WTC11 (cell line): ENCODE measurements around the gene FUBP3. TPM values are rescaled to one million over a fixed set of nuclear protein-coding genes. Genes with fewer than 3 reads are reported as not detected.

Experiments used
- ATAC-seq: fragments of 200-7000 bp; cut with Tn5 transposase; 2 replicates; pipeline ENCODE4 v1.10.0; 2021; ENCODE audit warnings: mild to moderate bottlenecking, moderate library complexity
- CTCF ChIA-PET: fragments of 300-600 bp; sonication (Branson Sonifier 250); formaldehyde crosslinking; loops from one replicate; lab custom pipeline; 2021; ENCODE audit warnings: antibody characterized with exemption; lab: Charles Lee
- POLR2A ChIA-PET: fragments of 350-600 bp; sonication (Branson Sonifier 250); formaldehyde crosslinking; loops from one replicate; lab custom pipeline; 2021; ENCODE audit warnings: antibody characterized with exemption; lab: Charles Lee
- DNase-seq: peaks from one replicate; pipeline ENCODE4 v3.0.0; 2021; ENCODE audit warnings: low spot score
- H3K27ac Mint-ChIP-seq: 2 replicates; pipeline ENCODE4 v1.8.0; 2021; ENCODE audit warnings: mixed read lengths
- H3K27me3 Mint-ChIP-seq: 2 replicates; pipeline ENCODE4 v1.8.0; 2021; ENCODE audit warnings: low read depth, mild to moderate bottlenecking, moderate library complexity, mixed read lengths
- H3K36me3 Mint-ChIP-seq: 2 replicates; pipeline ENCODE4 v1.8.0; 2021; ENCODE audit warnings: mixed read lengths
- H3K4me1 Mint-ChIP-seq: 2 replicates; pipeline ENCODE4 v1.8.0; 2022; ENCODE audit warnings: mixed read lengths
- H3K4me3 Mint-ChIP-seq: 2 replicates; pipeline ENCODE4 v1.8.0; 2021; ENCODE audit warnings: mild to moderate bottlenecking, moderate library complexity, mixed read lengths
- H3K9me3 Mint-ChIP-seq: 2 replicates; pipeline ENCODE4 v1.8.0; 2021; ENCODE audit warnings: mixed read lengths
- ATF1 ChIP-seq: sonication (generic); formaldehyde crosslinking; IDR thresholded peaks from 2 replicates; pipeline ENCODE4 v1.8.1; 2023; ENCODE audit warnings: mild to moderate bottlenecking, moderate library complexity, missing genetic modification reagents
- CREB1 ChIP-seq: sonication (generic); formaldehyde crosslinking; IDR thresholded peaks from 2 replicates; pipeline ENCODE4 v1.8.0; 2023; ENCODE audit warnings: mild to moderate bottlenecking, missing genetic modification reagents
- FOXJ3 ChIP-seq: sonication (generic); formaldehyde crosslinking; IDR thresholded peaks from 2 replicates; pipeline ENCODE4 v1.9.0; 2021; ENCODE audit warnings: missing genetic modification reagents, mild to moderate bottlenecking, borderline replicate concordance
- FOXK1 ChIP-seq: sonication (generic); formaldehyde crosslinking; IDR thresholded peaks from 2 replicates; pipeline ENCODE4 v1.8.0; 2022; ENCODE audit warnings: mild to moderate bottlenecking, moderate library complexity, missing genetic modification reagents
- GRHL2 ChIP-seq: fragments of 250-450 bp; sonication (Bioruptor Pico); IDR thresholded peaks from 2 replicates; pipeline ENCODE4 v1.8.0; 2022; ENCODE audit warnings: mild to moderate bottlenecking, moderate library complexity; ENCODE audit not compliant: insufficient replicate concordance, severe bottlenecking
- JAZF1 ChIP-seq: fragments of 250-450 bp; sonication (Bioruptor Pico); IDR thresholded peaks from 2 replicates; pipeline ENCODE4 v1.9.0; 2021; ENCODE audit warnings: moderate library complexity, mild to moderate bottlenecking, inconsistent platforms
- NFE2L1 ChIP-seq: sonication (generic); formaldehyde crosslinking; IDR thresholded peaks from 2 replicates; pipeline ENCODE4 v1.8.1; 2023; ENCODE audit warnings: missing genetic modification reagents
- RELA ChIP-seq: sonication (generic); formaldehyde crosslinking; IDR thresholded peaks from 2 replicates; pipeline ENCODE4 v1.8.1; 2022; ENCODE audit warnings: missing genetic modification reagents, mild to moderate bottlenecking, borderline replicate concordance
- RORB ChIP-seq: fragments of 250-450 bp; sonication (Bioruptor Pico); IDR thresholded peaks from 2 replicates; pipeline ENCODE4 v1.9.0; 2021; ENCODE audit warnings: mild to moderate bottlenecking
- SMAD3 ChIP-seq: sonication (generic); formaldehyde crosslinking; IDR thresholded peaks from 2 replicates; pipeline ENCODE4 v1.8.0; 2022; ENCODE audit warnings: missing genetic modification reagents, mild to moderate bottlenecking, borderline replicate concordance
- SOX15 ChIP-seq: fragments of 250-450 bp; sonication (Bioruptor Pico); IDR thresholded peaks from 2 replicates; pipeline ENCODE4 v1.9.0; 2021; ENCODE audit warnings: mild to moderate bottlenecking
- SP1 ChIP-seq: sonication (generic); formaldehyde crosslinking; conservative IDR thresholded peaks from 2 replicates; pipeline ENCODE4 v1.8.1; 2022; ENCODE audit warnings: missing genetic modification reagents
- TEAD4 ChIP-seq: sonication (generic); formaldehyde crosslinking; IDR thresholded peaks from 2 replicates; pipeline ENCODE4 v1.8.0; 2022; ENCODE audit warnings: mild to moderate bottlenecking, missing genetic modification reagents
- TP53 ChIP-seq: sonication (generic); formaldehyde crosslinking; IDR thresholded peaks from 2 replicates; pipeline ENCODE4 v1.8.1; 2023; ENCODE audit warnings: mild to moderate bottlenecking, missing genetic modification reagents
- ZBTB21 ChIP-seq: sonication (generic); formaldehyde crosslinking; IDR thresholded peaks from 2 replicates; pipeline ENCODE4 v1.8.1; 2023; ENCODE audit warnings: mild to moderate bottlenecking, missing genetic modification reagents, borderline replicate concordance
- ZNF219 ChIP-seq: sonication (generic); formaldehyde crosslinking; IDR thresholded peaks from 2 replicates; pipeline ENCODE4 v1.8.0; 2023; ENCODE audit warnings: missing genetic modification reagents, mild to moderate bottlenecking, borderline replicate concordance
- ZNF671 ChIP-seq: fragments of 250-450 bp; sonication (Bioruptor Pico); IDR thresholded peaks from 2 replicates; pipeline ENCODE4 v1.8.0; 2021; ENCODE audit warnings: mild to moderate bottlenecking
- total RNA-seq: library from RNA; stranded (reverse); gene quantifications from 3 replicates; pipeline ENCODE4 v1.2.3, GENCODE V29; 2021
- TF ChIP-seq, protein P1 (sequence below): sonication (generic); formaldehyde crosslinking; IDR thresholded peaks from 2 replicates; pipeline ENCODE4 v1.8.0; 2022; ENCODE audit warnings: mild to moderate bottlenecking, missing genetic modification reagents
- TF ChIP-seq, protein P2 (sequence below): sonication (generic); formaldehyde crosslinking; conservative IDR thresholded peaks from 2 replicates; pipeline ENCODE4 v1.8.1; 2022; ENCODE audit warnings: mild to moderate bottlenecking, missing genetic modification reagents
- TF ChIP-seq, protein P3 (sequence below): sonication (generic); formaldehyde crosslinking; conservative IDR thresholded peaks from 2 replicates; pipeline ENCODE4 v1.8.1; 2023; ENCODE audit warnings: mild to moderate bottlenecking, low read depth, missing genetic modification reagents, moderate library complexity
- TF ChIP-seq, protein P4 (sequence below): sonication (generic); formaldehyde crosslinking; IDR thresholded peaks from 2 replicates; pipeline ENCODE4 v1.8.0; 2022; ENCODE audit warnings: mild to moderate bottlenecking, missing genetic modification reagents
- TF ChIP-seq, protein P5 (sequence below): sonication (generic); formaldehyde crosslinking; IDR thresholded peaks from 2 replicates; pipeline ENCODE4 v1.8.1; 2023; ENCODE audit warnings: mild to moderate bottlenecking, missing genetic modification reagents, moderate library complexity
- TF ChIP-seq, protein P6 (sequence below): sonication (generic); formaldehyde crosslinking; IDR thresholded peaks from 2 replicates; pipeline ENCODE4 v1.8.1; 2022; ENCODE audit warnings: missing genetic modification reagents, borderline replicate concordance
- TF ChIP-seq, protein P7 (sequence below): sonication (generic); formaldehyde crosslinking; IDR thresholded peaks from 2 replicates; pipeline ENCODE4 v1.8.1; 2023; ENCODE audit warnings: mild to moderate bottlenecking, missing genetic modification reagents
- TF ChIP-seq, protein P8 (sequence below): fragments of 250-450 bp; sonication (Bioruptor Pico); IDR thresholded peaks from 2 replicates; pipeline ENCODE4 v1.9.0; 2021; ENCODE audit warnings: moderate library complexity, mild to moderate bottlenecking, inconsistent platforms, borderline replicate concordance
- TF ChIP-seq, protein P9 (sequence below): sonication (generic); formaldehyde crosslinking; IDR thresholded peaks from 2 replicates; pipeline ENCODE4 v1.8.1; 2023; ENCODE audit warnings: mild to moderate bottlenecking, moderate library complexity, missing genetic modification reagents

Gene FUBP3
- total RNA-seq, 1 experiment from 2014 or later: 83.0 TPM

DNA sequence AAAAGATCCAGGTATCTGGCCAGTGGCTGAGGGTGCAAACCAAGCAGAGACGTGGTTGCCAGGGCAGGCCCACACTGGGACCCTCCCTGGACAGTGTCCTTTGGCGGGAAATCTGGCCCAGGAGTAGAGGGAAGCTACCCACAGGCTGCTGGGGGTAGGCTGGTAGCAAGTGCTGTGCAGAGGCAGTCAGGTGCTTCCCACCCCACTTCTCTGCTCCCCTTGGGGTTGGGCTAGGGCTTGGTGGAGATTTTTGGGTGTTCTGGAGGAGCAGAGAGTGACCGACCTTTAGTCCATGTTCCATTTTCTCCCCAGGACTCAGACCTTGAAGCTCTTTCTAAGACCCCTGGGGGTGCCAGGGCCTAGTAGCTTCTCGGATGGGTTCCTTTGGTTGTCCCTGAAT lies 90.6 kb downstream of the FUBP3 start:
- Mint-ChIP-seq H3K4me1 (peaks cover 11% of the 10 kb centered on the region), H3K27me3 (peaks cover 63% of the 10 kb centered on the region)
- CTCF ChIA-PET: interaction anchor here (1.0 kb wide), 1 partner anchor 12 kb away, joined by 4 read pairs; no protein-coding TSS in a partner anchor
- POLR2A ChIA-PET: no interaction called here
- TF ChIP-seq, protein P1, sequence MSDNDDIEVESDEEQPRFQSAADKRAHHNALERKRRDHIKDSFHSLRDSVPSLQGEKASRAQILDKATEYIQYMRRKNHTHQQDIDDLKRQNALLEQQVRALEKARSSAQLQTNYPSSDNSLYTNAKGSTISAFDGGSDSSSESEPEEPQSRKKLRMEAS (CRISPR knock-in tag): no peak
- TF ChIP-seq, protein P2, sequence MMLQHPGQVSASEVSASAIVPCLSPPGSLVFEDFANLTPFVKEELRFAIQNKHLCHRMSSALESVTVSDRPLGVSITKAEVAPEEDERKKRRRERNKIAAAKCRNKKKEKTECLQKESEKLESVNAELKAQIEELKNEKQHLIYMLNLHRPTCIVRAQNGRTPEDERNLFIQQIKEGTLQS (CRISPR knock-in tag): no peak
- TF ChIP-seq ATF1 (no peak), FOXJ3 (CRISPR knock-in tag) (no peak), FOXK1 (CRISPR knock-in tag) (no peak), RELA (CRISPR knock-in tag) (no peak), ZNF219 (CRISPR knock-in tag) (no peak), ZNF671 (CRISPR knock-in tag) (no peak), SOX15 (no peak), ZBTB21 (CRISPR knock-in tag) (no peak), TP53 (no peak), RORB (CRISPR knock-in tag) (no peak)
- TF ChIP-seq, protein P3, sequence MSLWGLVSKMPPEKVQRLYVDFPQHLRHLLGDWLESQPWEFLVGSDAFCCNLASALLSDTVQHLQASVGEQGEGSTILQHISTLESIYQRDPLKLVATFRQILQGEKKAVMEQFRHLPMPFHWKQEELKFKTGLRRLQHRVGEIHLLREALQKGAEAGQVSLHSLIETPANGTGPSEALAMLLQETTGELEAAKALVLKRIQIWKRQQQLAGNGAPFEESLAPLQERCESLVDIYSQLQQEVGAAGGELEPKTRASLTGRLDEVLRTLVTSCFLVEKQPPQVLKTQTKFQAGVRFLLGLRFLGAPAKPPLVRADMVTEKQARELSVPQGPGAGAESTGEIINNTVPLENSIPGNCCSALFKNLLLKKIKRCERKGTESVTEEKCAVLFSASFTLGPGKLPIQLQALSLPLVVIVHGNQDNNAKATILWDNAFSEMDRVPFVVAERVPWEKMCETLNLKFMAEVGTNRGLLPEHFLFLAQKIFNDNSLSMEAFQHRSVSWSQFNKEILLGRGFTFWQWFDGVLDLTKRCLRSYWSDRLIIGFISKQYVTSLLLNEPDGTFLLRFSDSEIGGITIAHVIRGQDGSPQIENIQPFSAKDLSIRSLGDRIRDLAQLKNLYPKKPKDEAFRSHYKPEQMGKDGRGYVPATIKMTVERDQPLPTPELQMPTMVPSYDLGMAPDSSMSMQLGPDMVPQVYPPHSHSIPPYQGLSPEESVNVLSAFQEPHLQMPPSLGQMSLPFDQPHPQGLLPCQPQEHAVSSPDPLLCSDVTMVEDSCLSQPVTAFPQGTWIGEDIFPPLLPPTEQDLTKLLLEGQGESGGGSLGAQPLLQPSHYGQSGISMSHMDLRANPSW: no peak
- TF ChIP-seq, protein P4, sequence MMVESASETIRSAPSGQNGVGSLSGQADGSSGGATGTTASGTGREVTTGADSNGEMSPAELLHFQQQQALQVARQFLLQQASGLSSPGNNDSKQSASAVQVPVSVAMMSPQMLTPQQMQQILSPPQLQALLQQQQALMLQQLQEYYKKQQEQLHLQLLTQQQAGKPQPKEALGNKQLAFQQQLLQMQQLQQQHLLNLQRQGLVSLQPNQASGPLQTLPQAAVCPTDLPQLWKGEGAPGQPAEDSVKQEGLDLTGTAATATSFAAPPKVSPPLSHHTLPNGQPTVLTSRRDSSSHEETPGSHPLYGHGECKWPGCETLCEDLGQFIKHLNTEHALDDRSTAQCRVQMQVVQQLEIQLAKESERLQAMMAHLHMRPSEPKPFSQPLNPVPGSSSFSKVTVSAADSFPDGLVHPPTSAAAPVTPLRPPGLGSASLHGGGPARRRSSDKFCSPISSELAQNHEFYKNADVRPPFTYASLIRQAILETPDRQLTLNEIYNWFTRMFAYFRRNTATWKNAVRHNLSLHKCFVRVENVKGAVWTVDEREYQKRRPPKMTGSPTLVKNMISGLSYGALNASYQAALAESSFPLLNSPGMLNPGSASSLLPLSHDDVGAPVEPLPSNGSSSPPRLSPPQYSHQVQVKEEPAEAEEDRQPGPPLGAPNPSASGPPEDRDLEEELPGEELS (CRISPR knock-in tag): no peak
- TF ChIP-seq, protein P5, sequence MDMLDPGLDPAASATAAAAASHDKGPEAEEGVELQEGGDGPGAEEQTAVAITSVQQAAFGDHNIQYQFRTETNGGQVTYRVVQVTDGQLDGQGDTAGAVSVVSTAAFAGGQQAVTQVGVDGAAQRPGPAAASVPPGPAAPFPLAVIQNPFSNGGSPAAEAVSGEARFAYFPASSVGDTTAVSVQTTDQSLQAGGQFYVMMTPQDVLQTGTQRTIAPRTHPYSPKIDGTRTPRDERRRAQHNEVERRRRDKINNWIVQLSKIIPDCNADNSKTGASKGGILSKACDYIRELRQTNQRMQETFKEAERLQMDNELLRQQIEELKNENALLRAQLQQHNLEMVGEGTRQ (CRISPR knock-in tag): no peak
- TF ChIP-seq, all 79 proteins: peak for 0
- no peak for DNase-seq
- Mint-ChIP-seq H3K9me3 (no peaks in the 10 kb centered on the region), H3K36me3 (peaks cover 3% of the 10 kb centered on the region; the same call in 1 of the 2 replicates), H3K4me3 (no peak overlapping the region), H3K27ac (no peak overlapping the region)
- ATAC-seq: no peak

DNA sequence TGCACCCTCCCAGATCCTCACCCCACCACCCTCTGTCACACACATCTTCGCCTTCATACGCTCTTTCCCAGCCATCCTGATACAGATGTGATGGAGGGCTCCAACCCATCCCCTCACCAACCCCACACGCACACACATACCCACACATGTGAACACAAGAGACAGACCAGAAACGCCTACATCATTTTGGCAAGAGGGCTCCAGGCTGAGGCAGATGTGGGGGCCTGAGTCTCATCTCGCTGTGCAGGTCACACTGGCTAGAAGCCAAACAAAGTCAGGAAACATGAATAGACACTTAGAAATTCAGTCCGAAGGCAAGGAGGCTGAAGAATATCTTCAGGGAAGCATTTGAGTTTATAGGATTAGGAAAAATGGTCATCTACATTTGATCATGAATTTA lies 91.3 kb downstream of the FUBP3 start:
- no peak overlapping the region for H3K27ac Mint-ChIP-seq
- peaks cover 57% of the 10 kb centered on the region for H3K27me3 Mint-ChIP-seq
- H3K36me3 Mint-ChIP-seq: no peaks in the 10 kb centered on the region
- H3K9me3 Mint-ChIP-seq: no peaks in the 10 kb centered on the region
- no peak overlapping the region for H3K4me3 Mint-ChIP-seq
- peaks cover 6% of the 10 kb centered on the region for H3K4me1 Mint-ChIP-seq
- ChIA-PET POLR2A (no interaction called here), CTCF (no interaction called here)
- DNase-seq (no peak), ATAC-seq (no peak)
- TF ChIP-seq, protein P6, sequence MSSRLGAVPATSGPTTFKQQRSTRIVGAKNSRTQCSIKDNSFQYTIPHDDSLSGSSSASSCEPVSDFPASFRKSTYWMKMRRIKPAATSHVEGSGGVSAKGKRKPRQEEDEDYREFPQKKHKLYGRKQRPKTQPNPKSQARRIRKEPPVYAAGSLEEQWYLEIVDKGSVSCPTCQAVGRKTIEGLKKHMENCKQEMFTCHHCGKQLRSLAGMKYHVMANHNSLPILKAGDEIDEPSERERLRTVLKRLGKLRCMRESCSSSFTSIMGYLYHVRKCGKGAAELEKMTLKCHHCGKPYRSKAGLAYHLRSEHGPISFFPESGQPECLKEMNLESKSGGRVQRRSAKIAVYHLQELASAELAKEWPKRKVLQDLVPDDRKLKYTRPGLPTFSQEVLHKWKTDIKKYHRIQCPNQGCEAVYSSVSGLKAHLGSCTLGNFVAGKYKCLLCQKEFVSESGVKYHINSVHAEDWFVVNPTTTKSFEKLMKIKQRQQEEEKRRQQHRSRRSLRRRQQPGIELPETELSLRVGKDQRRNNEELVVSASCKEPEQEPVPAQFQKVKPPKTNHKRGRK (CRISPR knock-in tag): no peak
- TF ChIP-seq, protein P7, sequence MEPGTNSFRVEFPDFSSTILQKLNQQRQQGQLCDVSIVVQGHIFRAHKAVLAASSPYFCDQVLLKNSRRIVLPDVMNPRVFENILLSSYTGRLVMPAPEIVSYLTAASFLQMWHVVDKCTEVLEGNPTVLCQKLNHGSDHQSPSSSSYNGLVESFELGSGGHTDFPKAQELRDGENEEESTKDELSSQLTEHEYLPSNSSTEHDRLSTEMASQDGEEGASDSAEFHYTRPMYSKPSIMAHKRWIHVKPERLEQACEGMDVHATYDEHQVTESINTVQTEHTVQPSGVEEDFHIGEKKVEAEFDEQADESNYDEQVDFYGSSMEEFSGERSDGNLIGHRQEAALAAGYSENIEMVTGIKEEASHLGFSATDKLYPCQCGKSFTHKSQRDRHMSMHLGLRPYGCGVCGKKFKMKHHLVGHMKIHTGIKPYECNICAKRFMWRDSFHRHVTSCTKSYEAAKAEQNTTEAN (CRISPR knock-in tag): no peak
- TF ChIP-seq FOXJ3 (CRISPR knock-in tag) (no peak), SP1 (CRISPR knock-in tag) (no peak), GRHL2 (CRISPR knock-in tag) (no peak), TEAD4 (CRISPR knock-in tag) (no peak), NFE2L1 (CRISPR knock-in tag) (no peak), SMAD3 (CRISPR knock-in tag) (no peak), CREB1 (CRISPR knock-in tag) (no peak), JAZF1 (CRISPR knock-in tag) (no peak)
- TF ChIP-seq, protein P8, sequence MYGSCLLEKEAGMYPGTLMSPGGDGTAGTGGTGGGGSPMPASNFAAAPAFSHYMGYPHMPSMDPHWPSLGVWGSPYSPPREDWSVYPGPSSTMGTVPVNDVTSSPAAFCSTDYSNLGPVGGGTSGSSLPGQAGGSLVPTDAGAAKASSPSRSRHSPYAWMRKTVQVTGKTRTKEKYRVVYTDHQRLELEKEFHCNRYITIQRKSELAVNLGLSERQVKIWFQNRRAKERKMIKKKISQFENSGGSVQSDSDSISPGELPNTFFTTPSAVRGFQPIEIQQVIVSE (CRISPR knock-in tag): no peak
- TF ChIP-seq, protein P9, sequence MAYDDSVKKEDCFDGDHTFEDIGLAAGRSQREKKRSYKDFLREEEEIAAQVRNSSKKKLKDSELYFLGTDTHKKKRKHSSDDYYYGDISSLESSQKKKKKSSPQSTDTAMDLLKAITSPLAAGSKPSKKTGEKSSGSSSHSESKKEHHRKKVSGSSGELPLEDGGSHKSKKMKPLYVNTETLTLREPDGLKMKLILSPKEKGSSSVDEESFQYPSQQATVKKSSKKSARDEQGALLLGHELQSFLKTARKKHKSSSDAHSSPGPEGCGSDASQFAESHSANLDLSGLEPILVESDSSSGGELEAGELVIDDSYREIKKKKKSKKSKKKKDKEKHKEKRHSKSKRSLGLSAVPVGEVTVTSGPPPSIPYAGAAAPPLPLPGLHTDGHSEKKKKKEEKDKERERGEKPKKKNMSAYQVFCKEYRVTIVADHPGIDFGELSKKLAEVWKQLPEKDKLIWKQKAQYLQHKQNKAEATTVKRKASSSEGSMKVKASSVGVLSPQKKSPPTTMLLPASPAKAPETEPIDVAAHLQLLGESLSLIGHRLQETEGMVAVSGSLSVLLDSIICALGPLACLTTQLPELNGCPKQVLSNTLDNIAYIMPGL (CRISPR knock-in tag): no peak
